GM23338 (cell line): ENCODE data around the gene CFH. TPM values are rescaled to one million over a fixed set of nuclear protein-coding genes. Genes with fewer than 3 reads are reported as not detected.
A peak's percentile ranks its signal among the peaks of the same experiment; 100 is the strongest.

Experiments
- ATAC-seq: fragments of 200-7000 bp; cut with Tn5 transposase; 3 replicates; pipeline ENCODE4 v1.9.1; 2020
- DNase-seq: peaks from one replicate; pipeline ENCODE4 v3.0.0-alpha.2; 2015; ENCODE audit warnings: low spot score
- H2AFZ ChIP-seq: fragments of 200-600 bp; sonication (generic); 2 replicates; pipeline ENCODE4 v1.8.0; 2016; ENCODE audit warnings: antibody characterized with exemption, mild to moderate bottlenecking, moderate library complexity
- H3F3A ChIP-seq: fragments of 200-600 bp; sonication (generic); replicated peaks from 2 replicates; pipeline ENCODE4 v1.8.0; 2017; ENCODE audit warnings: antibody characterized with exemption, mixed run types, low read depth
- H3K27ac ChIP-seq: fragments of 200-600 bp; sonication (generic); 2 replicates; pipeline ENCODE4 v1.6.1; 2016; ENCODE audit warnings: low read depth
- H3K27me3 ChIP-seq: fragments of 200-600 bp; sonication (generic); 2 replicates; pipeline ENCODE4 v1.8.0; 2016; ENCODE audit warnings: mild to moderate bottlenecking, mixed run types, moderate library complexity; ENCODE audit not compliant: insufficient read depth
- H3K36me3 ChIP-seq: fragments of 200-600 bp; sonication (generic); 2 replicates; pipeline ENCODE4 v1.8.0; 2016; ENCODE audit warnings: mild to moderate bottlenecking; ENCODE audit not compliant: insufficient read depth
- H3K4me1 ChIP-seq: fragments of 200-600 bp; sonication (generic); 2 replicates; pipeline ENCODE4 v1.8.0; 2016; ENCODE audit warnings: mild to moderate bottlenecking, moderate library complexity; ENCODE audit not compliant: insufficient read depth
- H3K4me2 ChIP-seq: fragments of 200-600 bp; sonication (generic); 2 replicates; pipeline ENCODE4 v1.7.1; 2017; ENCODE audit warnings: mixed run types
- H3K4me3 ChIP-seq: fragments of 200-600 bp; sonication (generic); 2 replicates; pipeline ENCODE4 v1.6.1; 2016; ENCODE audit warnings: mixed run types
- H3K79me2 ChIP-seq: fragments of 200-600 bp; sonication (generic); replicated peaks from 2 replicates; pipeline ENCODE4 v1.8.0; 2017; ENCODE audit warnings: mild to moderate bottlenecking; ENCODE audit not compliant: insufficient read depth
- H3K9me2 ChIP-seq: fragments of 200-600 bp; sonication (generic); 2 replicates; pipeline ENCODE4 v1.8.0; 2017; ENCODE audit not compliant: insufficient read depth
- H4K20me1 ChIP-seq: fragments of 200-600 bp; sonication (generic); replicated peaks from 2 replicates; pipeline ENCODE4 v1.8.0; 2017; ENCODE audit warnings: mild to moderate bottlenecking; ENCODE audit not compliant: insufficient read depth
- H3K27ac Mint-ChIP-seq: 2 replicates; pipeline ENCODE4 v1.8.0; 2020; ENCODE audit warnings: inconsistent platforms, mild to moderate bottlenecking, moderate library complexity, mixed read lengths
- H3K27me3 Mint-ChIP-seq: 3 replicates; pipeline ENCODE4 v1.8.0; 2022; ENCODE audit warnings: low read depth, mild to moderate bottlenecking, moderate library complexity, mixed read lengths, inconsistent platforms; ENCODE audit not compliant: insufficient read depth, poor library complexity
- H3K36me3 Mint-ChIP-seq: 3 replicates; pipeline ENCODE4 v1.8.0; 2021; ENCODE audit warnings: low read depth, mild to moderate bottlenecking, inconsistent platforms, moderate library complexity, mixed read lengths
- H3K4me1 Mint-ChIP-seq: 3 replicates; pipeline ENCODE4 v1.8.0; 2020; ENCODE audit warnings: mild to moderate bottlenecking, inconsistent platforms, mixed read lengths
- H3K4me3 Mint-ChIP-seq: 3 replicates; pipeline ENCODE4 v1.8.0; 2021; ENCODE audit warnings: moderate library complexity, mild to moderate bottlenecking, inconsistent platforms, mixed read lengths
- H3K9me3 Mint-ChIP-seq: 3 replicates; pipeline ENCODE4 v1.8.0; 2020; ENCODE audit warnings: moderate library complexity, mild to moderate bottlenecking, inconsistent platforms, mixed read lengths
- CTCF ChIP-seq, 2 experiments: fragments of 200-600 bp in 1 of 2; sonication (generic) in 1 of 2; conservative IDR thresholded peaks; 2 replicates each; pipeline versions ENCODE4 v1.5.1 to v1.6.1; 2016 to 2017; ENCODE audit warnings: antibody characterized with exemption in 2 of 2, low read depth in 2 of 2, mild to moderate bottlenecking in 2 of 2, moderate library complexity in 1 of 2
- ETS1 ChIP-seq: IDR thresholded peaks from 2 replicates; pipeline ENCODE4 v1.6.1; 2016; ENCODE audit warnings: antibody characterized with exemption
- ZNF462 ChIP-seq: fragments of 250-450 bp; sonication (Bioruptor Pico); IDR thresholded peaks from 2 replicates; pipeline ENCODE4 v1.5.0; 2020; ENCODE audit warnings: mild to moderate bottlenecking, moderate library complexity
- polyA plus RNA-seq: library from polyadenylated mRNA; unstranded; fragments of >200 nt; fragmentation: Nextera tagmentation; extraction: Ambion mirVana; gene quantifications from 2 replicates; pipeline ENCODE4 v1.2.1, GENCODE V29; 2016
- total RNA-seq: library from RNA; depleted of rRNA; stranded (reverse); fragments of >200 nt; shearing (Covaris generic); gene quantifications from 2 replicates; pipeline ENCODE4 v1.2.3, GENCODE V29; 2014

Gene CFH
- total and polyA plus RNA-seq, 2 experiments from 2014 or later: not detected

GRCh38 chr1:196732526-196732925, 80.7 kb downstream of the CFH start:
- Mint-ChIP-seq H3K4me1 (peaks cover 3% of the 10 kb centered on the region; the same call in 1 of the 3 replicates), H3K36me3 (no peaks in the 10 kb centered on the region), H3K27me3 (peaks cover 2% of the 10 kb centered on the region), H3K27ac (no peak overlapping the region), H3K9me3 (no peaks in the 10 kb centered on the region; the same call in 1 of the 3 replicates), H3K4me3 (no peak overlapping the region)
- H4K20me1 ChIP-seq: no peaks in the 10 kb centered on the region
- no peaks in the 10 kb centered on the region for H3K9me2 ChIP-seq
- H2AFZ ChIP-seq: no peak overlapping the region
- no peak for TF ChIP-seq ETS1
- TF ChIP-seq CTCF (conservative IDR thresholded peaks at IDR 0.05; ENCODE audit: low read depth in 2 of 2): peak; percentile 58 to 65
- TF ChIP-seq ZNF462 (CRISPR knock-in tag): no peak
- no peaks in the 10 kb centered on the region for H3K27me3 ChIP-seq
- H3K4me1 ChIP-seq: no peaks in the 10 kb centered on the region
- ATAC-seq (peak; percentile 46; the same call in 2 of the 3 replicates), DNase-seq (peak; percentile 63)
- H3K4me3 ChIP-seq: no peak overlapping the region
- no peaks in the 10 kb centered on the region for H3F3A ChIP-seq
- no peaks in the 10 kb centered on the region for H3K79me2 ChIP-seq
- no peaks in the 10 kb centered on the region for H3K36me3 ChIP-seq
- H3K4me2 ChIP-seq: no peak overlapping the region
- no peak overlapping the region for H3K27ac ChIP-seq
